Neural progenitor cell (in vitro differentiated cells): ENCODE data around the gene ANO4. TPM values are rescaled to one million over a fixed set of nuclear protein-coding genes. Genes with fewer than 3 reads are reported as not detected.

Experiments
- DNase-seq: peaks from one replicate; pipeline ENCODE4 v3.0.0-alpha.2; 2016; ENCODE audit warnings: low spot score
- H2AFZ ChIP-seq: fragments of 200-600 bp; sonication (generic); replicated peaks from 2 replicates; pipeline ENCODE4 v1.6.1; 2016; ENCODE audit warnings: antibody characterized with exemption
- H3F3A ChIP-seq: fragments of 200-600 bp; sonication (generic); 2 replicates; pipeline ENCODE4 v1.6.1; 2016; ENCODE audit warnings: antibody characterized with exemption, low read depth
- H3K27ac ChIP-seq: fragments of 200-600 bp; sonication (generic); 2 replicates; pipeline ENCODE4 v1.5.1; 2016; ENCODE audit warnings: mild to moderate bottlenecking
- H3K27me3 ChIP-seq: fragments of 200-600 bp; sonication (generic); 2 replicates; pipeline ENCODE4 v1.6.1; 2016; ENCODE audit warnings: mild to moderate bottlenecking, moderate library complexity
- H3K36me3 ChIP-seq: fragments of 200-600 bp; sonication (generic); 2 replicates; pipeline ENCODE4 v1.5.1; 2016
- H3K4me1 ChIP-seq: fragments of 200-600 bp; sonication (generic); 2 replicates; pipeline ENCODE4 v1.6.1; 2016; ENCODE audit warnings: mixed run types
- H3K4me2 ChIP-seq: fragments of 200-600 bp; sonication (generic); 2 replicates; pipeline ENCODE4 v1.6.1; 2016
- H3K4me3 ChIP-seq: fragments of 200-600 bp; sonication (generic); 2 replicates; pipeline ENCODE4 v1.5.1; 2016
- H3K79me2 ChIP-seq: fragments of 200-600 bp; sonication (generic); 2 replicates; pipeline ENCODE4 v1.6.1; 2016; ENCODE audit warnings: low read depth
- H3K9ac ChIP-seq: fragments of 200-600 bp; sonication (generic); 2 replicates; pipeline ENCODE4 v1.6.1; 2016
- H3K9me3 ChIP-seq: fragments of 200-600 bp; sonication (generic); 2 replicates; pipeline ENCODE4 v1.5.1; 2016; ENCODE audit warnings: low read depth
- H4K20me1 ChIP-seq: fragments of 200-600 bp; sonication (generic); 2 replicates; pipeline ENCODE4 v1.6.1; 2016; ENCODE audit warnings: low read depth
- H3K27ac Mint-ChIP-seq: 3 replicates; pipeline ENCODE4 v1.8.0; 2021; ENCODE audit warnings: mixed read lengths
- H3K27me3 Mint-ChIP-seq: 2 replicates; pipeline ENCODE4 v1.8.0; 2022; ENCODE audit warnings: low read depth, mild to moderate bottlenecking, inconsistent platforms, moderate library complexity, mixed read lengths; ENCODE audit not compliant: insufficient read depth
- H3K36me3 Mint-ChIP-seq: 3 replicates; pipeline ENCODE4 v1.8.0; 2021; ENCODE audit warnings: mixed read lengths
- H3K4me1 Mint-ChIP-seq: 3 replicates; pipeline ENCODE4 v1.8.0; 2021; ENCODE audit warnings: mixed read lengths
- H3K4me3 Mint-ChIP-seq: 3 replicates; pipeline ENCODE4 v1.8.0; 2021; ENCODE audit warnings: mild to moderate bottlenecking, moderate library complexity, mixed read lengths
- H3K9me3 Mint-ChIP-seq: 3 replicates; pipeline ENCODE4 v1.8.0; 2020; ENCODE audit warnings: mixed read lengths
- EZH2 ChIP-seq: fragments of 200-600 bp; sonication (generic); IDR thresholded peaks from 2 replicates; pipeline ENCODE4 v1.6.1; 2017; ENCODE audit warnings: antibody characterized with exemption, mild to moderate bottlenecking, moderate library complexity
- EZH2phosphoT487 ChIP-seq: fragments of 200-600 bp; sonication (generic); IDR thresholded peaks from 2 replicates; pipeline ENCODE4 v1.6.1; 2017; ENCODE audit warnings: antibody characterized with exemption
- total RNA-seq: library from RNA; depleted of rRNA; stranded (reverse); fragments of >200 nt; gene quantifications from 2 replicates; pipeline ENCODE4 v1.2.3, GENCODE V29; 2015; ENCODE audit warnings: low replicate concordance
- TF ChIP-seq, protein P1 (sequence below): fragments of 200-600 bp; sonication (generic); IDR thresholded peaks from 2 replicates; pipeline ENCODE4 v1.5.1; 2017; ENCODE audit warnings: antibody characterized with exemption, mild to moderate bottlenecking

ANO4 gene
- total RNA-seq, 1 donor from 2014 or later: not detected

DNA sequence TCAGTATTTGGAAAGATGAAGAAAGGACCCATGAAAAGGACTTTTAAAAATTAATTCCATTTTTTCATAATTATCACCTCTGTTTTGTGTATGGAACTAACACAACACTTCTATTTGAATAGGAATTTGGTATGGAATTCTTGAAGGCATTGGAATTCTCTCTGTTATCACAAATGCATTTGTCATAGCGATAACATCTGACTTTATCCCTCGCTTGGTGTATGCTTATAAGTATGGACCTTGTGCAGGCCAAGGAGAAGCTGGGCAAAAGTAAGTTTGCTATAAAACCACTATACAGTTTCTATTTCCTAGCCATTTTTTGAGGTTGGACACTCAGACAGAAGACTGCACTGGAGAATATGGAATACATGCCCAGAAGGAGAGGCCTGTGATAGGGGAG is 316.9 kb downstream of the ANO4 start:
- Histone ChIP-seq H4K20me1 (no peaks in the 10 kb centered on the region), H3F3A (no peaks in the 10 kb centered on the region), H3K9me3 (no peaks in the 10 kb centered on the region), H3K4me2 (no peak overlapping the region), H2AFZ (no peak overlapping the region), H3K36me3 (no peaks in the 10 kb centered on the region), H3K4me1 (no peaks in the 10 kb centered on the region), H3K9ac (no peak overlapping the region), H3K27me3 (no peaks in the 10 kb centered on the region), H3K27ac (no peak overlapping the region), H3K4me3 (no peak overlapping the region), H3K79me2 (no peaks in the 10 kb centered on the region)
- peaks cover 2% of the 10 kb centered on the region for H3K4me1 Mint-ChIP-seq
- DNase-seq: no peak
- H3K27ac Mint-ChIP-seq: no peak overlapping the region
- no peak overlapping the region for H3K4me3 Mint-ChIP-seq
- H3K9me3 Mint-ChIP-seq: no peaks in the 10 kb centered on the region
- TF ChIP-seq, protein P1, sequence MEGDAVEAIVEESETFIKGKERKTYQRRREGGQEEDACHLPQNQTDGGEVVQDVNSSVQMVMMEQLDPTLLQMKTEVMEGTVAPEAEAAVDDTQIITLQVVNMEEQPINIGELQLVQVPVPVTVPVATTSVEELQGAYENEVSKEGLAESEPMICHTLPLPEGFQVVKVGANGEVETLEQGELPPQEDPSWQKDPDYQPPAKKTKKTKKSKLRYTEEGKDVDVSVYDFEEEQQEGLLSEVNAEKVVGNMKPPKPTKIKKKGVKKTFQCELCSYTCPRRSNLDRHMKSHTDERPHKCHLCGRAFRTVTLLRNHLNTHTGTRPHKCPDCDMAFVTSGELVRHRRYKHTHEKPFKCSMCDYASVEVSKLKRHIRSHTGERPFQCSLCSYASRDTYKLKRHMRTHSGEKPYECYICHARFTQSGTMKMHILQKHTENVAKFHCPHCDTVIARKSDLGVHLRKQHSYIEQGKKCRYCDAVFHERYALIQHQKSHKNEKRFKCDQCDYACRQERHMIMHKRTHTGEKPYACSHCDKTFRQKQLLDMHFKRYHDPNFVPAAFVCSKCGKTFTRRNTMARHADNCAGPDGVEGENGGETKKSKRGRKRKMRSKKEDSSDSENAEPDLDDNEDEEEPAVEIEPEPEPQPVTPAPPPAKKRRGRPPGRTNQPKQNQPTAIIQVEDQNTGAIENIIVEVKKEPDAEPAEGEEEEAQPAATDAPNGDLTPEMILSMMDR: no peak
- no peak for TF ChIP-seq EZH2
- H3K27me3 Mint-ChIP-seq: no peaks in the 10 kb centered on the region
- H3K36me3 Mint-ChIP-seq: no peaks in the 10 kb centered on the region

DNA sequence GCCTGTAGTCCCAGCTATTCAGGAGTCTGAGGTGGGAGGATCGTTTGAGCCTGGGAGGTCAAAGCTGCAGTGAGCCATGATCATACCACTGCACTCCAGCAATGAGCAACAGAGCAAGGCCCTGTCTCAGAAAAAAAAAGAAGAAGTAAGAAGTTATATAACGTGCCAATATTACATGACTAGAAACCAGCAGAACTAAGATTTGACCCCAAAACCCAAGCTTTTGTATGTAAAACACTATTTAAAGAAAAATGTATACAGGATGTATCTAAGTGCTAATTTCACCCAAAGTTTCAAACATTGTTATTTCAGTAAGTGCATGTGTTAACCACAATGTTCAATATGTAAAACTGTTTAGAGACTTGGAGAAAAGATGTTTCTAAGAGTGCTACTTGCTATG is 320.8 kb downstream of the ANO4 start:
- no peaks in the 10 kb centered on the region for H3K27me3 Mint-ChIP-seq
- Histone ChIP-seq H3K4me1 (no peaks in the 10 kb centered on the region), H4K20me1 (no peaks in the 10 kb centered on the region), H2AFZ (no peak overlapping the region), H3K27me3 (no peaks in the 10 kb centered on the region), H3K27ac (no peak overlapping the region), H3K4me2 (no peak overlapping the region), H3K36me3 (no peaks in the 10 kb centered on the region), H3F3A (no peaks in the 10 kb centered on the region), H3K9me3 (no peaks in the 10 kb centered on the region), H3K79me2 (no peaks in the 10 kb centered on the region), H3K4me3 (no peak overlapping the region), H3K9ac (no peak overlapping the region)
- no peak overlapping the region for H3K4me3 Mint-ChIP-seq
- no peak overlapping the region for H3K27ac Mint-ChIP-seq
- peaks cover 2% of the 10 kb centered on the region for H3K4me1 Mint-ChIP-seq
- TF ChIP-seq, protein P1: no peak
- TF ChIP-seq EZH2phosphoT487 (no peak), EZH2 (no peak)
- H3K36me3 Mint-ChIP-seq: no peaks in the 10 kb centered on the region
- DNase-seq: no peak
- peaks cover 3% of the 10 kb centered on the region for H3K9me3 Mint-ChIP-seq

DNA sequence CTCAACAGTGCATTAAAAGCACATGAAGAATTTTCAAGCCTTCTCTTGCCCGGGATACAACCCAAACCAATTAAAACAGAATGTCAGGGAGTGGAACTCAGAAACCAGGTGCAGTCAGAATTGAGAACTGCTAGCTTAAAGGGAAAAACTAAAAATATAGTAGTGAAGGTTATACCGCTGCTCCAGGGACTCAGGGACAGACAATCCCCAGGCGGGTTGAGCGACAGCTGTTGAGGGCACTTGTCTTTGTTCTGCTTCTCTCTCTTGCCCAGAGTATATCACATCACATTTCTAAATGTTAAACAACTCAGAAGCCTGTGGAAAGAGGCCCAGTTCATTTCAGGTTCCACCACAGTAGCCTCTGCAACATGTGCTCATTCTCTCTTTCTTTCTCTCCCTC is 322.3 kb downstream of the ANO4 start:
- no peak overlapping the region for H3K4me2 ChIP-seq
- H3K4me3 Mint-ChIP-seq: no peak overlapping the region
- peaks cover 3% of the 10 kb centered on the region for H3K9me3 Mint-ChIP-seq
- no peaks in the 10 kb centered on the region for H3K9me3 ChIP-seq
- H3K4me1 Mint-ChIP-seq: no peaks in the 10 kb centered on the region
- H3K36me3 ChIP-seq: no peaks in the 10 kb centered on the region
- H3K79me2 ChIP-seq: no peaks in the 10 kb centered on the region
- no peak overlapping the region for H3K27ac Mint-ChIP-seq
- H2AFZ ChIP-seq: no peak overlapping the region
- H4K20me1 ChIP-seq: no peaks in the 10 kb centered on the region
- no peak overlapping the region for H3K27ac ChIP-seq
- H3K36me3 Mint-ChIP-seq: no peaks in the 10 kb centered on the region
- H3F3A ChIP-seq: no peaks in the 10 kb centered on the region
- TF ChIP-seq EZH2 (no peak), EZH2phosphoT487 (no peak)
- TF ChIP-seq, protein P1: no peak
- H3K27me3 Mint-ChIP-seq: no peaks in the 10 kb centered on the region
- no peaks in the 10 kb centered on the region for H3K4me1 ChIP-seq
- DNase-seq: no peak
- no peaks in the 10 kb centered on the region for H3K27me3 ChIP-seq
- H3K9ac ChIP-seq: no peak overlapping the region
- H3K4me3 ChIP-seq: no peak overlapping the region

DNA sequence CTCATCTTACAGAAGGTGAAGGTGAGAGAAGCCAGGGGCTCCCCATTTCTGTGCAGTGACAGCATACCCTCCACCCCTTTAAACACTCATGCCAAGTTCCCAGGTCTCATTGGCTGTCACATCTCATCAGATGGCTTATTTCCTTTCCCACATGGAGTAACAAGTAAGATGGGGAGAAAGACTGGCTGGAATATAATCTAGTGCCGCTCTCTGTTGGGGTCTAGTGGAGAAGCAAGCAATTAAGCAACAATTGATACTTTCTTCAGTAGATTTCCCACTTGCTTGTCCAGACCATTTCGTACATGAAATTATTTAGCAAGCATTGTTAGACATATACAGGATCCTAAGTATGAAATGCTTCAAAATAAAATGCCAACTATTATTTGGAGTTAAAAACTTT is 323.3 kb downstream of the ANO4 start:
- DNase-seq: no peak
- Histone ChIP-seq H2AFZ (no peak overlapping the region), H3K9me3 (no peaks in the 10 kb centered on the region), H3K9ac (no peak overlapping the region), H3K4me1 (no peaks in the 10 kb centered on the region), H3K4me3 (no peak overlapping the region), H3K79me2 (no peaks in the 10 kb centered on the region), H3F3A (no peaks in the 10 kb centered on the region), H3K27ac (no peak overlapping the region), H3K4me2 (no peak overlapping the region), H4K20me1 (no peaks in the 10 kb centered on the region), H3K27me3 (no peaks in the 10 kb centered on the region), H3K36me3 (no peaks in the 10 kb centered on the region)
- H3K27me3 Mint-ChIP-seq: no peaks in the 10 kb centered on the region
- TF ChIP-seq EZH2 (no peak), EZH2phosphoT487 (no peak)
- TF ChIP-seq, protein P1: no peak
- peaks cover 3% of the 10 kb centered on the region for H3K9me3 Mint-ChIP-seq
- H3K36me3 Mint-ChIP-seq: no peaks in the 10 kb centered on the region
- no peak overlapping the region for H3K4me3 Mint-ChIP-seq
- no peak overlapping the region for H3K27ac Mint-ChIP-seq
- no peaks in the 10 kb centered on the region for H3K4me1 Mint-ChIP-seq
